GM18507 (cell line): Measurements from ENCODE around the gene NSF.
"Not testable (repeated sequence)": the region's sequence is repeated elsewhere in the genome, so short reads cannot be mapped to it uniquely, and the experiment has no call there.

Experiments
- DNase-seq: peaks from one replicate; pipeline ENCODE4 v3.0.0; 2011; ENCODE audit warnings: low read depth; ENCODE audit not compliant: insufficient read length; ENCODE audit errors: extremely low spot score
- FAIRE-seq: peaks from 2 replicates; lab custom pipeline; 2011; peaks lifted over from hg19 to GRCh38; lab: Jason Lieb, UNC

Gene NSF

GRCh38 chr17:46741122-46741730, 150.8 kb downstream of the NSF start:
- FAIRE-seq (no peak), DNase-seq (no peak)

DNA sequence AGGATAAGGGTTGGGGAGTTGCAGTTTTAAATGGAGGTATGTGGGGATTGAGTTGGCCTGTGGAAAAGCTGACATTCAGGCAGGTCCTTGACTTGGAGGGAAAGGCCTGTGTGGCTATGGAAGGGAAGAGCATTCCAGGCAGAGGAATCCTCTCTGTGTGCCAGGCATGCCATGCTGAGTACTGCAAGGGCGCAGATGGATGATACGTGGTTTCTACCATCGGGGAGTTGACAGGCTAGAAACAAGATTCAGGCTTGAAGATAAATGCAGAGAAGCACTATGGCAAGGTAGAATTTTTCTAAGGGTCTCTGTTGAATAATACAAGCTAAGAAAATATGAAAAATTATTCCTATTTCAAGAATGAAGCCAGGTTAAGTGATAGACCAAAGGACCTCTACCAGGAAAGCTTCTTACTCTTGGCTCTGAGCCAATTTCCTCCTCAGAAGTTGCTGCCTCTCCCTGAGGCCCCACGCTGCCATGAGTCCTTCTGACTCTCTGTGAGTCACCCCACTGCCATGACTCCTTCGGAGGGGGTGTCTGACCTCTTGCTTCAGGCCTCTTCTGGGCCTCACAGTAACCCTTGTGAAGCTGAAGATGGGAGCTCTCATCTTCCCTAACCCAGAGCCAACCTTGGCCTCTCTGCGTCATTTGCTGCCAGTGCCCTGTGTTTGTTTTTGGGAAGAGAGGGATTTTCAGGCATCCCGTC, 152.2 kb downstream of the NSF start:
- DNase-seq (no peak), FAIRE-seq (no peak)

- FAIRE-seq (no peak), DNase-seq (no peak)
Observed at GRCh38 chr17:46744441-46744840, 154.0 kb downstream of the NSF start.

DNA sequence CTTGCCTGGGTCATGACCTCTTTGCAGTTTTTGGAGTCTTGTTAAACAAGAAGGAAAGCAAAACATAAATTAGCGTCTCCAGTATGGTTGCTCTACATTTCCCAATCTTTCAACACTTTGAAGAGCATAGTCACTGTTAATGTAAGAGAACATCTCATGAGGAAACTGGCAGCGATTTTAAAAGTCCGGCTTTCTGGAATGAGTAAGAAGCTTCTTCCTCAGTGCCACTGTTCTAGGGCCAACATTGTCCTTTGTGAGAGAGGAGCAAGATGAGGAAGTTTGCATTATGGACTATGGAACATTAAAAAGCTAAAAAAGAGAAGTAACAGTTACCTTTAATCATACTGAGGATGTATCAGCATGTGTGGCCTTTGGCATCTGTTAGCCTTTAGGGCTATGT, 154.9 kb downstream of the NSF start:
- no peak for DNase-seq
- no peak for FAIRE-seq

- DNase-seq (no peak), FAIRE-seq (no peak)
Observed at GRCh38 chr17:46751425-46751824, 161.0 kb downstream of the NSF start.

- FAIRE-seq, result no peak
- DNase-seq, result no peak
Observed at GRCh38 chr17:46753776-46754175, 163.3 kb downstream of the NSF start.

- FAIRE-seq, result no peak
- no peak for DNase-seq
Observed at GRCh38 chr17:46756081-46756735, 165.7 kb downstream of the NSF start.

GRCh38 chr17:46756861-46757260, 166.4 kb downstream of the NSF start:
- DNase-seq, result no peak
- FAIRE-seq, result no peak

GRCh38 chr17:46757588-46757987, 167.1 kb downstream of the NSF start:
- not testable (repeated sequence) for FAIRE-seq, DNase-seq

GRCh38 chr17:46758614-46759013, 168.1 kb downstream of the NSF start:
- no peak for FAIRE-seq
- no peak for DNase-seq

- FAIRE-seq, result no peak
- no peak for DNase-seq
Observed at GRCh38 chr17:46759141-46759540, 168.7 kb downstream of the NSF start.

- DNase-seq, result no peak
Observed at GRCh38 chr17:46763416-46763815, 172.9 kb downstream of the NSF start.

GRCh38 chr17:46764000-46764708, 173.7 kb downstream of the NSF start:
- FAIRE-seq (no peak), DNase-seq (no peak)

More at GRCh38 chr17:46763416-46763815, 172.9 kb downstream of the NSF start:
- no peak for FAIRE-seq

DNA sequence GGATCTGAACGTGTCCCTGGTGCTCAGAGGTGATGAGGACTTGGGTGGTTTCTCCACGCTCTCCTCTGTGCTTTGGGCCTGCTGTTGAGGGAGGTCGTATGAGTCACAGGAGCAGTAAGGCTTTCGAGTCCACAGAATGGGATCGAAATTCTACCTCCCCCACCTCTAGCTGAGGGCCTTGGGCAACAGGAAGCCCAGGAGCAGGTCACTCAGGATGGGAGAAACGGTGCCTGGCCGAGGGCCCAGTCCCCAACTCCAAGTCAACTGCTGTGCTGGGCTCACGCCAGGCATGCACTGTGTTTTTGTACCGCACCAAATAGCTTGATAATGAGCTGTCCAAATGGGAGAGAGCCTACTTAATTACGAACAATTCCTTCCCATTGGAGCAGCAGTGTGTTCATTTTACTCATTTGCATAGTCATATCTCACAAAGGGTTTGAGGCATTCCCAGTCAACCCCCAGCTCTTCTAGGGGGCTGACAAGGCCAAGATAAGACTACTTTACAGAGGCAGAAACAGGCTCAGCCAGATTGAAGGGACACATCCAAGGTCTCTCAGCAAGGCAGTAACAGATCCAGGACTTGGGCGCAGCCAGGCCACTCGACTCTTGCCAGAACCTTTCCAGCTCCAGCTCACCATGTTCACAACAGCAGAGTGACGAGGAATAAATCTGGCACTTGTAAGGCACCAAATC, 174.4 kb downstream of the NSF start:
- DNase-seq, result no peak
- FAIRE-seq, result no peak

DNA sequence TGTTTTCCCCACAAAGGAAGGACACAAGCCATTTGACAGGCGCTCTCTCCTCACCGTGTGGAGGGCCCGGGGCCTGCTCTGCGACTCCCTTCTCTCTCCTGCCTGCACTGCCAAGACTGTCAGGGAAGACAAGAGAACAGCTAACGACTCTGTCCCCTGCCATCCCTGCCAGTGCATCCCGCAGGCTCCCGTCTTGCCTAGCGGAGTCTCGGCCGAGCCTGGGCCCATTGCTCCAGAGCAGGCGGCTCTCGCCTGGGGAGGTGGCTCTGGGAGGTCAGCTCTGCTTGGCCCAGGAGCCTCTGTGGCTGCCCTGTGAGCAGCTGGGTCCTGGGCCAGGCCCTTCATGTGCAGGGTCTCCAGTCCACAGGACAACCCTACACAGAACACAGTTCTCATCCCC, 175.0 kb downstream of the NSF start:
- FAIRE-seq (no peak), DNase-seq (no peak)

DNA sequence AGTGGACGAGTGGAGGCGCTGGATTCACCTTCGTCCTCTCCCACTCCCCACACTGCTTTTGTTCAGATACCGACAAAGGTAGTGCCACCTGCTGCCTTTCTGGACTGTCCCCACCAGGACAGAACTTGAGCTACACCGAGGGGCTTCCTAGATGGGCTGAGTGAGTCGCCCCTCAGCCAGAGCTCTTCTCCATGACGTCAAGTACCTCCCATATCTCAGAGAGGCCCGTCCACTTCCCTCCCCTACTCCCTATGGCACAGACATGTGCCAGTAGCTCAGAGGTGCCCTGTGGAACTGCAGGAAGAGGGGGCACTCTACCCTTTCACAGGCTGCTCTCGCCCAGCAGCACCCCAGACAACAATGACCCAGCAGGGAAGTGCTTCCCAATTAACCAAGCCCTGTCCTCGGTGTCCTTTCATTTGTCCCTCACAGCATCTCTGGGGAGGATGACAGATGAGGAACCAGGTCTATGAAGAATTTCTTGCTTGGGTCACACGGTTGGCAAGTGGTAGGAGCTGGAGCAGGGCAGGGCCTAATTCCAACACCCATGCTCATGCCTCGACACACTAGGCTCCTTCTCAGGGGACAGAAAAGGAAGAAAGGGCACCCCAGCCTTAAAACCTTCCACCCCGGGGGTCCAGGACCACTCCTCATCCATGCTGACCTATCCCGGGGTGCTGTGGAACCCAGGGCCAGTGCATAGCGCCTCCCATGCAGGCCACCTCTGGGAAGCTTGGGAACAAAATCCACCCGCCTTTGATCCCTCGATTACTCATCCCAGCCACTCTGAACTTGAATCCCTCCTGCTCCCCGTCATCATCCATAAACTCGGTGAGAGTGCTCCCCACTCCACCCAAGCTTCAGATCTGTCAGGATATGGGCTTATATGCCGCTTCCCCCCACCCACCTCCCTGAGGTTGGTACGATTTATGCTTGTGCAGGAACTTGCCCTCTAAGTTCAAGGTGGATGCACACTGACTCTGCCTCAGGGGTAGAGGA, 176.3 kb downstream of the NSF start:
- no peak for FAIRE-seq
- DNase-seq, result no peak

DNA sequence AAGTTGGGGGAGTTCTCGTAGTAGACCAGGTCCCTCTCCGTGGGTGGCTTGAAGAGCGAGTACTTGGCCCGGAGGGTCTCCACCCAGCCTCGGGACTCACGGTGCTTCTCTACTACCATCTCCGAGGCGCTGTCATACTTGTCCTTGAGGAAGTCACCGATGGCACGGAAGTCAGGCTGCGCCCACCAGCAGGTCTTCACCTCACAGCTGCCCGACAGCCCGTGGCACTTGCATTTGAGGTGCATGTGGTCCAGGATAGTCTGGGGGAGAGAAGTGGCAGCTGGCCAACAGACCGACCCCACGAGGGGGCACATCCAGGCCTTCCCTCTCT, 178.0 kb downstream of the NSF start:
- DNase-seq, result no peak
- FAIRE-seq, result no peak

DNA sequence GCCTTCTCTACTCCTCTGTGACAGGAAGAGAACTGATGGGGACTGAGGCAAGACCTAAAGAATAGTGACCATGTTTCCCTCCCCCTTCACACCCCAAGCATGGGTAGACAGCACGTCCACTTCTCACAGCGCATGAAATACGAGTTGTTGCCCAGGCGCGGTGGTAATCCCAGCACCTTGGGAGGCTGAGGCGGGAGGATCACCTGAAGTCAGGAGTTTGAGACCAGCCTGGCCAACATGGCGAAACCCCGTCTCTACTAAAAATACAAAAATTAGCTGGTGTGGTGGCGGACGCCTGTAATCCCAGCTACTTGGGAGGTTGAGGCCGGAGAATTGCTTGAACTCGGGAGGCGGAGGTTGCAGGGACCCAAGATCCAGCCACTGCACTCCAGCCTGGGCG, 178.4 kb downstream of the NSF start:
- FAIRE-seq, DNase-seq: not testable (repeated sequence)
